Measurements from ENCODE around the gene PCDH12. TPM values are rescaled to one million over a fixed set of nuclear protein-coding genes. Genes with fewer than 3 reads are reported as not detected.
A peak's percentile ranks its signal among the peaks of the same experiment; 100 is the strongest.

Gene PCDH12
- polyA plus RNA-seq, 1 of the 3 experiments (the other 2 are of a cell fraction), result 0.02 TPM

DNA sequence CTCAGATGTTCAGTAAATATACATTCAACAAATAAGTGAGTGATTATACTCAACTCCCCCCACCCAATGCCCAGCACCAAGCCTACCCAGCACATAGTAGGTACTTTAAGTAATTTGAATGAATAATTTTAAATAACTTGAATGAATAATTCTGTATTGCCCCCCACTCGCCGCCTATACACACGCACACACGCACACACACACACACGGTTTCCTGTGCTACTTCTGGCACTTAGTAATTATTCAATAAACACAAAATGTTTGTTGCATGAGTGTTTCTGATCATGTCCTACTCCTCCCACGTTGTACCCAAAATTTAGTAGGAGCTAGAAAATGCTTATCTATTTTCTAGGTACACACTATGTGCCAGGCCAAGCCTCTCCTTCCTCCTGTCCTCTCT is 16.2 kb downstream of the PCDH12 start:
- Histone ChIP-seq H3K27me3 (ENCODE audit: insufficient read depth) (no peaks in the 10 kb centered on the region), H3K4me1 (ENCODE audit: control insufficient read depth in 1 of 2, insufficient read depth in 2 of 2, low read depth in 1 of 2, low read length in 1 of 2) (peaks cover 0 to 15% of the 10 kb centered on the region in 2 experiments; a peak in 1 of 4 replicates), H4K20me1 (ENCODE audit: insufficient read depth) (no peaks in the 10 kb centered on the region), H3K9me3 (no peaks in the 10 kb centered on the region), H3F3A (replicated peaks; ENCODE audit: insufficient read depth) (no peaks in the 10 kb centered on the region), H3K4me3 (ENCODE audit: low read depth in 2 of 2, low read length in 1 of 2) (no peak overlapping the region), H3K27ac (ENCODE audit: low read depth in 2 of 2, low read length in 1 of 2) (no peak overlapping the region; a peak in 1 of 4 replicates), H3K9ac (no peak overlapping the region), H3K4me2 (no peak overlapping the region), H3K9me2 (no peaks in the 10 kb centered on the region), H2AFZ (ENCODE audit: low read depth) (no peak overlapping the region), H3K79me2 (ENCODE audit: insufficient read depth) (no peaks in the 10 kb centered on the region), H3K36me3 (replicated peaks in 1 of 2; ENCODE audit: control insufficient read depth in 1 of 2, insufficient read depth in 2 of 2, low read length in 1 of 2) (peaks cover 0 to 27% of the 10 kb centered on the region in 2 experiments)
- TF ChIP-seq NRF1 (IDR thresholded peaks at IDR 0.05; ENCODE audit: low read depth, low read length), result no peak
- TF ChIP-seq, protein P1, sequence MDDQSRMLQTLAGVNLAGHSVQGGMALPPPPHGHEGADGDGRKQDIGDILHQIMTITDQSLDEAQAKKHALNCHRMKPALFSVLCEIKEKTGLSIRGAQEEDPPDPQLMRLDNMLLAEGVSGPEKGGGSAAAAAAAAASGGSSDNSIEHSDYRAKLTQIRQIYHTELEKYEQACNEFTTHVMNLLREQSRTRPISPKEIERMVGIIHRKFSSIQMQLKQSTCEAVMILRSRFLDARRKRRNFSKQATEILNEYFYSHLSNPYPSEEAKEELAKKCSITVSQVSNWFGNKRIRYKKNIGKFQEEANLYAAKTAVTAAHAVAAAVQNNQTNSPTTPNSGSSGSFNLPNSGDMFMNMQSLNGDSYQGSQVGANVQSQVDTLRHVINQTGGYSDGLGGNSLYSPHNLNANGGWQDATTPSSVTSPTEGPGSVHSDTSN (IDR thresholded peaks at IDR 0.05), result no peak
- TF ChIP-seq, protein P2, sequence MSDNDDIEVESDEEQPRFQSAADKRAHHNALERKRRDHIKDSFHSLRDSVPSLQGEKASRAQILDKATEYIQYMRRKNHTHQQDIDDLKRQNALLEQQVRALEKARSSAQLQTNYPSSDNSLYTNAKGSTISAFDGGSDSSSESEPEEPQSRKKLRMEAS (IDR thresholded peaks at IDR 0.05; ENCODE audit: low read depth), result no peak
- ChIA-PET POLR2A (interaction anchor here (1.2 to 1.5 kb wide), 2 partner anchors 19 kb away, joined by 3 to 4 read pairs; no protein-coding TSS in a partner anchor), CTCF (interaction anchor here (0.5 to 20.3 kb wide), 10 partner anchors 9 to 350 kb away, joined by 3 to 256 read pairs (median 4); partner anchors contain the start of genes PCDH12 and RNF14)
- 88% methylated on average over 6 of the region's 6 CpGs for WGBS (ENCODE audit: low lambda C conversion rate)
- no peak for DNase-seq

DNA sequence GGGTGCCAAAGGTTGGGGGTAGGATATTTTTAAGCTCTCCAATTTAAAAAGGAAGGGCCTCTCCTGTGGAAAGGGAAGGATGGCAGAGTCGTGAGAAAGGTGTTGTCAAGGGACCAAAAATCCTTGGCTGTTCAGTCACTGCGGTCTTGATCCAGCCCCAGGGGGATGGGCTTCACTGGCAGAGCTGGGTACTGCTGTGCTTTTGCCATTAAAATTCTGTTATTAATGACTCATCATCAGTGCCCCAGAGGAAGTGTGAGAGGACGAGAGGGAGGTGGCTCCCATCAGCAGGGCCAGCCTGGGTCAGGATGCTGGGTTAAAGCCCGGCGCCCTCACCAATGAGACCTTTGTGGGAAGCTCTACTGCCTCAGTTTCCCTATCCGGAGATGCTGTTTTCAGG is 16.7 kb downstream of the PCDH12 start:
- Histone ChIP-seq H3K27ac (ENCODE audit: low read depth in 2 of 2, low read length in 1 of 2) (peak overlapping the region in 1 of 2 experiments; percentile 20; a peak in 1 of 4 replicates), H3K36me3 (replicated peaks in 1 of 2; ENCODE audit: control insufficient read depth in 1 of 2, insufficient read depth in 2 of 2, low read length in 1 of 2) (peaks cover 0 to 28% of the 10 kb centered on the region in 2 experiments), H3K9me2 (no peaks in the 10 kb centered on the region), H3K9ac (no peak overlapping the region), H2AFZ (ENCODE audit: low read depth) (no peak overlapping the region), H3K4me2 (no peak overlapping the region), H3K9me3 (no peaks in the 10 kb centered on the region), H3K79me2 (ENCODE audit: insufficient read depth) (no peaks in the 10 kb centered on the region), H3K27me3 (ENCODE audit: insufficient read depth) (no peaks in the 10 kb centered on the region), H3K4me1 (ENCODE audit: control insufficient read depth in 1 of 2, insufficient read depth in 2 of 2, low read depth in 1 of 2, low read length in 1 of 2) (peaks cover 0 to 15% of the 10 kb centered on the region in 2 experiments; a peak in 1 of 4 replicates), H3K4me3 (ENCODE audit: low read depth in 2 of 2, low read length in 1 of 2) (no peak overlapping the region), H3F3A (replicated peaks; ENCODE audit: insufficient read depth) (no peaks in the 10 kb centered on the region), H4K20me1 (ENCODE audit: insufficient read depth) (no peaks in the 10 kb centered on the region)
- whole genome bisulfite sequencing (ENCODE audit: low lambda C conversion rate), result 77% methylated on average over 5 of the region's 6 CpGs
- TF ChIP-seq FOSL2 (IDR thresholded peaks at IDR 0.05; ENCODE audit: borderline replicate concordance, low read depth) (peak; percentile 53), FOXM1 (IDR thresholded peaks at IDR 0.05; ENCODE audit: low read depth) (no peak), EP300 (IDR thresholded peaks at IDR 0.05; ENCODE audit: borderline replicate concordance in 1 of 2, low read depth in 1 of 2, low read length in 1 of 2) (no peak), ELF1 (IDR thresholded peaks at IDR 0.05) (no peak), CHD2 (IDR thresholded peaks at IDR 0.05; ENCODE audit: low read length, partially characterized antibody) (no peak), RFX5 (IDR thresholded peaks at IDR 0.05; ENCODE audit: low read length) (no peak), YY1 (IDR thresholded peaks at IDR 0.05; ENCODE audit: low read depth) (no peak), MEF2A (IDR thresholded peaks at IDR 0.05; ENCODE audit: borderline replicate concordance, low read depth) (no peak), MXI1 (IDR thresholded peaks at IDR 0.05; ENCODE audit: low read depth, low read length) (no peak)
- ChIA-PET POLR2A (interaction anchor here (1.2 to 1.9 kb wide), 2 partner anchors 18 to 20 kb away, joined by 3 to 6 read pairs; partner anchors contain the start of gene DELE1), CTCF (interaction anchor here (1.0 to 20.3 kb wide), 9 partner anchors 10 to 276 kb away, joined by 3 to 256 read pairs (median 4); partner anchors contain the start of gene PCDH12)
- DNase-seq, result no peak

Measured in SK-N-SH (cell line).